Measurements from ENCODE around the gene STK11IP.

The STK11IP gene

DNA sequence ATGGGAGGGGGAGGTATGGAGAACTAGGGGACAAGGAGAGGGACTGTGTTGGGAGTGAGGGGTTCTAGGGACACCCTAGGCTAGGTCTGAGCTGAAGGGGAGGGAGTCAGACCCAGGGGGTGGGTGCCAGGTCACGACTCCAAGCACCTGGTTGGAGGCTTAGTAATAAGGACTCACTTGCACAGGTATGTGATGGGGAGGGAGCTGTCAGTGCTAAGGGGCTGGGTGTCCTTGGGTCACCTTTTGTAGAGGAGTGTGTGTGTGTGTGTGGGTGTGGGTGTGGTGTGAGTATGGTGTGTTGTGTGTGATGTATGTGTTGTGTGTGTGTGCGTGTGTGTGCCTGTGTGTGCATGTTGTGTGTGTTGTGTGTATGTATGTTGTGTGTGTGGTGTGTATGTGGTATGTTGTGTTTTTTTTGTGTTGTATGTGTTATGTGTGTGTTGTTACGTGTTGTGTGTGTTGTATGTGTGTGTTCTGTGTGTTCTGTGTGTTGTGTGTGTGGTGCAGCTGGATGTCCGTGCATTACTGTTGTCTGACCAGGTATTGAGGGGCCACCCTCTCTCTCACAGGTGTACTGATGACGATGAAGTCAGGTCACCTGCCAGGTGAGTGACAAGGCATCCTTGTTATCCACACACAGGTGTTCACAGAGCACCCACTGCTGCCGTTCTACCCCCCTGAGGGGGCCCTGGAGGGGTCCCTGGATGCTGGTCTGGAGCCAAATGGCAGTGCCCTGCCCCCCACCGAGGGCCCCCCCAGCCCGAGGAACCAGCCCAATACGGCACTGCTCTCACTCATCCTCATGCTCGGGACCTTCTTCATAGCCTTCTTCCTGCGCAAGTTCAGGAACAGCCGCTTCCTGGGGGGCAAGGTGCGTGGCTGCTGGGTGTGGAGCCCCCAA lies 39.5 kb downstream of the STK11IP start:
- Histone ChIP-seq H3K4me2 (ENCODE audit: low read length) (no peak overlapping the region), H3K4me3 (ENCODE audit: low read length) (no peak overlapping the region), H3K27ac (ENCODE audit: low read length) (no peak overlapping the region), H3K9ac (ENCODE audit: low read length) (no peak overlapping the region), H3K27me3 (ENCODE audit: low read depth, low read length) (peaks cover 7% of the 10 kb centered on the region; the same call in 1 of the 2 replicates), H4K20me1 (ENCODE audit: insufficient read depth, low read length) (no peaks in the 10 kb centered on the region), H3K4me1 (ENCODE audit: low read length) (peaks cover 17% of the 10 kb centered on the region), H3K79me2 (ENCODE audit: low read length) (no peaks in the 10 kb centered on the region), H3K36me3 (replicated peaks; ENCODE audit: low read depth, low read length) (no peaks in the 10 kb centered on the region), H3K9me3 (ENCODE audit: insufficient read depth, low read length) (no peaks in the 10 kb centered on the region), H2AFZ (ENCODE audit: low read depth, low read length) (no peak overlapping the region)
- TF ChIP-seq CTCF (IDR thresholded peaks at IDR 0.05; ENCODE audit: low read depth, low read length) (no peak), EZH2phosphoT487 (IDR thresholded peaks at IDR 0.05; ENCODE audit: low read depth) (no peak)

- Histone ChIP-seq H2AFZ (ENCODE audit: low read depth, low read length) (no peak overlapping the region), H3K9ac (ENCODE audit: low read length) (no peak overlapping the region), H3K79me2 (ENCODE audit: low read length) (no peaks in the 10 kb centered on the region), H3K4me2 (ENCODE audit: low read length) (no peak overlapping the region), H3K4me1 (ENCODE audit: low read length) (peaks cover 19% of the 10 kb centered on the region), H3K4me3 (ENCODE audit: low read length) (no peak overlapping the region), H3K27me3 (ENCODE audit: low read depth, low read length) (peaks cover 7% of the 10 kb centered on the region; the same call in 1 of the 2 replicates), H3K9me3 (ENCODE audit: insufficient read depth, low read length) (no peaks in the 10 kb centered on the region), H4K20me1 (ENCODE audit: insufficient read depth, low read length) (no peaks in the 10 kb centered on the region), H3K27ac (ENCODE audit: low read length) (no peak overlapping the region), H3K36me3 (replicated peaks; ENCODE audit: low read depth, low read length) (no peaks in the 10 kb centered on the region)
- TF ChIP-seq CTCF (IDR thresholded peaks at IDR 0.05; ENCODE audit: low read depth, low read length) (no peak), EZH2phosphoT487 (IDR thresholded peaks at IDR 0.05; ENCODE audit: low read depth) (no peak)
Observed at GRCh38 chr2:219637842-219638185, 40.2 kb downstream of the STK11IP start.

DNA sequence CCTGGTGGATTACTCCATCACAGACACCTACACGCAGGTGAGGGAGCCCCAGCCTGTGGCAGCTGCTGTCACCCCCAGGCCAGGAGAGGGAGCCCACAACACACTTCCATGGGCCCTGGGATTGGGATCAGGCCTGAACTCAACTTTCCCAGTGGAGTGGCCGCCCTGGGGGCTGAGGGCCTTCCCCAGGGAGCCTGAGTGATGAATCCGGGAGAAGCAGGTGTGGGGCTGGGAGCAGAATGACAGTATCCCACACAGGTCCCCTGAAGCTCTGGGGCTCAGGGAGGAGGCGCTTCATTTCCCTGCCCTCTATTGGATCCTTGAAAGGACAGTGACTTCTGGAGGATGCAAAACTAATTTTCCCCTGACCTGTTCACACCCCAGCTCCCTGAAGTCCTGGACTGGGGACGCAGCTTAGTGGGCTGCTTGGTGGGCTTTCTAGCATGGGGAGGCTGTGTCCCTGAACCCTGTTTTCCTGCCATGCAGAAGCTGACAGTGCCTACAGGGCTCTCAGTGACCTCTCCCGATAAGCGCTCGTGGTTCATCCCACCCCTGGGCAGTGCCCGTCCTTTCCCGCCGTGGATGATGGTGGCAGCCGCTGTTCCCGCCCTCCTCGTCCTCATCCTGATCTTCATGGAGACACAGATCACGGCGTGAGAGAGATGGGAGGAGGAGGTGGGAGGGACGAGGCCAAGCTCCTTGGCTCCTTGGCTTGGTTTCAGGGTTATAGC lies 40.7 kb downstream of the STK11IP start:
- Histone ChIP-seq H3K27me3 (ENCODE audit: low read depth, low read length) (peaks cover 7% of the 10 kb centered on the region; the same call in 1 of the 2 replicates), H3K79me2 (ENCODE audit: low read length) (no peaks in the 10 kb centered on the region), H3K27ac (ENCODE audit: low read length) (no peak overlapping the region; the same call in 1 of the 2 replicates), H3K9ac (ENCODE audit: low read length) (no peak overlapping the region), H3K4me2 (ENCODE audit: low read length) (peak overlapping the region; percentile 93), H4K20me1 (ENCODE audit: insufficient read depth, low read length) (no peaks in the 10 kb centered on the region), H3K4me1 (ENCODE audit: low read length) (peaks cover 23% of the 10 kb centered on the region), H2AFZ (ENCODE audit: low read depth, low read length) (no peak overlapping the region), H3K36me3 (replicated peaks; ENCODE audit: low read depth, low read length) (no peaks in the 10 kb centered on the region), H3K4me3 (ENCODE audit: low read length) (peak overlapping the region; percentile 73), H3K9me3 (ENCODE audit: insufficient read depth, low read length) (no peaks in the 10 kb centered on the region)
- no peak for TF ChIP-seq EZH2phosphoT487 (IDR thresholded peaks at IDR 0.05; ENCODE audit: low read depth)
- peak; percentile 24; the same call in 1 of the 2 replicates for TF ChIP-seq CTCF (IDR thresholded peaks at IDR 0.05; ENCODE audit: low read depth, low read length)
